ENCODE data around the gene KIF25.

The KIF25 gene

GRCh38 chr6:168051648-168052047 lies 54.2 kb downstream of the KIF25 start:
- no peak for DNase-seq (ENCODE audit: low read depth)

- DNase-seq (ENCODE audit: low read depth) = no peak
These were observed 54.9 kb downstream of the KIF25 start for GRCh38 chr6:168052291-168052891.

GRCh38 chr6:168053086-168053956 lies 55.9 kb downstream of the KIF25 start:
- DNase-seq (ENCODE audit: low read depth) = no peak

- DNase-seq (ENCODE audit: low read depth) = no peak
These were observed 56.5 kb downstream of the KIF25 start for GRCh38 chr6:168053957-168054471.

GRCh38 chr6:168054765-168055560 lies 57.5 kb downstream of the KIF25 start:
- no peak for DNase-seq (ENCODE audit: low read depth)

DNA sequence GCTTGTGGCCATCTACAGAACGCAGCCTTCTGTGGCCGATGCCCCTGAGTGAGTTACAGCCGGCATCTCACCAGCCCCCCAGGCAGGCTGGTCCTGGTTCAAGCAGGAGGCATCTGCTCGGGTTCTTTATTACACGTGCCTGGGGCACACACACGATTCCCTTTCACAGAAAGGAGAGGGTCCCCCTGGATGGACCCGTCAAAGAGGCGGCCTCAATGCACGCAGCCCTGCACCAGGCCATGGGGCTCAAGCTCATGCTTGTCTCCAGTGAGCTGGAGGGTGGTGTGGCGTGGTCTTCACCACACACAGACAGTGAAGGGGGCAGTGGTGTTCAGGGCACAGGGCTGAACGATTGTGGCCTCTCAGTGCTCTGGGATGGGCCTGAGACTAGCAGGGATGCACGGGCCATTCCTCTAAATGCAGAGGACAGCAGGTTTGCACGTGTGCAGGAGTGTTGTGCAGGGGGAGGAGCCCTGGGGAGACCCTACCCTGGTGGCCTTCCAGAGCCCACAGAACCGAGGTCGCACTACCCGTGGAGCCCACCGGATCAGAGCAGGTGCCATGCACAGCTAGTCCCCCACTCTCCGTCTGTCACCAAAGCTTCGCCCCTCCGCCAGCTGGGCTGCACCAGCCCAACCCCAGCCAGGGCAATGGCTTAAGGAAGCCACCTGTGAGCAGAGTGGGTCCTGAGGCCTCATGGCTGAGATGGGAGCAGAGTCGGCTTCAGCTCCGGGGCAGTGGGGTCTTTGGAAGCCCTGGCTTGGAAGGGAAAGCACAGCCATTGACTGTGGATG lies 58.4 kb downstream of the KIF25 start:
- DNase-seq (ENCODE audit: low read depth) = no peak

GRCh38 chr6:168056892-168057527 lies 59.5 kb downstream of the KIF25 start:
- no peak for DNase-seq (ENCODE audit: low read depth)

GRCh38 chr6:168057836-168058235 lies 60.4 kb downstream of the KIF25 start:
- no peak for DNase-seq (ENCODE audit: low read depth)

GRCh38 chr6:168058691-168059551 lies 61.5 kb downstream of the KIF25 start:
- DNase-seq (ENCODE audit: low read depth) = no peak

DNA sequence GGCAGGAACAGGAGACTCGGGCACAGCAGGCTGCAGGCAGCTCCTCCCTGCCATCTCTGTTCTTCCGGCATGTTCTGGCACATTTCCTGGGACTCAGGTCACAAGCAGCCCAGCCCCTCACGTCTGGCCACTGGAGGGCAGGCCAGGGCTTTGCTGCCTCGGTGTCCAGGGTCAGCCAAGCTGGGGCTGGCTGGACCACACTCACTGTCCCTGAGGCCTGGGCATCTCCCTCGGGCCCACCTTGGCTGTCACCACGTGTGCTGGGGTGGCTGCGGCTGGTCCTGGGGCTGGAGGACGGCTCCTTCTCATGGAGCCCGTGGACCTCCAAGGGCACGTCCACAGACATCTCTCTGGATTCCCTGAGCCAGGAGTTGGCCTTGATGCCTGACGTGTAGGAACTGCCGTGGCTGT lies 63.1 kb downstream of the KIF25 start:
- DNase-seq (ENCODE audit: low read depth) = no peak

- no peak for DNase-seq (ENCODE audit: low read depth)
These were observed 64.1 kb downstream of the KIF25 start for GRCh38 chr6:168061269-168062210.

DNA sequence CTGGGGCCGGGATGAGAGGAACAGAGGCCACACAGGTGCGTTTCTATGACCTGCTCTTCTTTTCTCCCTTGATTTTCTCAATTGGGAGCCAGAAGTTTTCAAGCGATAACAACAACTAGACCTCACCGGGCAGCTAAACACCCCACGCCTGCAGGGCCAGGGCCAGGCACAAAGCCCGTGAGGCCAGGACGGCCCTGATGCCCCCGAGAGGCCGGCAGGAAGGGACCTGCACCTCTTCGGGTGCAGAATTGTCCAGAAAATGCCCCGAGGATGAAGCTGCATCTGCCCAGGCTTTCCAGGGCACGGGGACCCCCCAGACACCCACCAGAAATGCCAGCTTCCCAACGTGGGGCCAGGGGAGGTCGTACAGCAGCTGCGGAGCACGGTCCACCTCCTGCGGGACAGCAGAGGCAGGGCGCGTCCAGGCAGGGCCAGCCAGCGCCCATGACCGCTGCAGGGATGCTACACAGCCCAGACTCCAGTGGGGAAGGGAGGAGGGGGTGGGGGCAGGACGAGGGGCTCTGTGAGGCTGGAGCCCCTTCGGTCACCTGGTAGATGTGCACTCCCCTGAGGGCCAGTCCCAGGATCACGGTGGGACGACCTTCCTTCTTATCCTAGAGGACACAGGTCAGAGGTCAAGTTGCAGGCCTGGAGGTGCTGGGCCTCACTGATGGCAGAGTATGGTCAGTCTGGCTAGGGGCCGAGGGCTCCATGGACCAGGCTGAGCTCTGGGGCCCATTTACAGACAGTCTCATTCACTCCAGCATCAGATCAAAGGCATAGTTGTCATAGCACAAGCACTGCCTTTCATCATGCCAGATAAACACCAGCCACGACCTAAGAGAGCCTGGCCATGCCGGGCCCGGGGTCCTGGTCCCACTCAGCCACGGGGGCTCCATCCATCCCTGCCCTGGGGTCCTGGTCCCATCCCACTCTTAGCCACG lies 65.1 kb downstream of the KIF25 start:
- DNase-seq (ENCODE audit: low read depth) = no peak

DNA sequence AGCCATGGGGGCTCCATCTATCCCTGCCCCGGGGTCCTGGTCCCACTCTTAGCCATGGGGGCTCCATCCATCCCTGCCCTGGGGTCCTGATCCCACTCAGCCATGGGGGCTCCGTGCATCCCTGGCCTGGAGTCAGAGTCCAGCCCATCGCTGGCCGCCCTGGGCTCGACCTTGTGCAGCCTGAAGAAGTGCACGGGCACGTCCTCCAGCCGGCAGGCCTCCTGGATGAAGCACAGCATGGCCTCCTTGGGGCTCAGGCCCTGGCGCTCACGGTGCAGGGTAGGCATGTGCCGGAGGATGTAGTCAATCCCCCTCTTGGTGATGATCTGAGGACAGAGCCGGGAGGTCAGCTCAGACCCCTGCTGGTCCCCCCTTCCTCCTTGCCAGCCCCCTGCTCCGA lies 66.0 kb downstream of the KIF25 start:
- DNase-seq (ENCODE audit: low read depth) = no peak

GRCh38 chr6:168064226-168064807 lies 66.8 kb downstream of the KIF25 start:
- DNase-seq (ENCODE audit: low read depth) = no peak

- no peak for DNase-seq (ENCODE audit: low read depth)
These were observed 69.7 kb downstream of the KIF25 start for GRCh38 chr6:168067081-168067759.

DNA sequence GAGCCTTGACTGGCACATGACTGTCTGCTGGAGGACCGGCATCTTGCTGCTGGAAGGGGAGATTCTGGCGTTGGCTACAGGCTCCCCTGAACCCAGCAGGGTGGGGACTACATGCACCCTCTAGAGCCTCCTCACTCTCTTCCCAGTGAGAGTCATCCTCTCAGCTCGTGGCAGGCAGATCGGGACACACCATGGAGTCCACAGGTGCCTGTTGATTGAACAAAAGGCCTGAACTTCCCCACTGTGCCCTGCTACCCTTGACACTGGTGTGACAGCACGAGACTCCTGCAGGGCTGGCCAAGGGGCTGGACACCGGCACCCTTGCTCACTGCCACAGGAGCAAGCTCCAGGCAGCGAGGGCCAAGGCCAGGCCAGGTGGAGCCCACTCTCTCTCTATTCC lies 73.3 kb downstream of the KIF25 start:
- DNase-seq (ENCODE audit: low read depth) = no peak

DNA sequence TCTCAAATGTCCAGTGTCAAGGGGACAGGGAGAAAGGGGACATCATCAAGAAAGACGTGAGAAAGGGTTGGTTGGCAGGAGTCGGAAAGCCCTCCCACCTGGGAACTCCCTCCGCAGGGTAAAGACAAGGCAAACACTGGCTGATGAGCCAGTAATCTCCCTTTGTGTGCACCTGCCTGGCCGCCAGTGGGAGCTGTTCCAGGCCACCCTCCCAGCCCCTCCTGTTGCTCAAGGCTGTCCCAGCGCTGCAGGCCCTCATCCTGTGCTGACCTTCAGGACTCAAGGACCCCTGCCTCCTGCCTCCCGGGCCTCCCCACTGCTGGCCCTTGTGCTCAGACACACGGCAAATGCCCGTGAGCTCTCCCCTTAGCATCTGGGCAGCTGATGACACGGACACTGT lies 74.1 kb downstream of the KIF25 start:
- no peak for DNase-seq (ENCODE audit: low read depth)
